Measurements from ENCODE around the gene TRAPPC6A.

Gene TRAPPC6A

GRCh38 chr19:45169602-45170001 lies 8.4 kb downstream of the TRAPPC6A start:
- TF ChIP-seq TCF12 (IDR thresholded peaks at IDR 0.05; ENCODE audit: low read depth), result no peak
- TF ChIP-seq ZBTB7A (IDR thresholded peaks at IDR 0.05; ENCODE audit: low read depth), result no peak

- TF ChIP-seq TCF12 (IDR thresholded peaks at IDR 0.05; ENCODE audit: low read depth) (no peak), ZBTB7A (IDR thresholded peaks at IDR 0.05; ENCODE audit: low read depth) (no peak), YY1 (IDR thresholded peaks at IDR 0.05; ENCODE audit: low read depth) (no peak), CEBPB (IDR thresholded peaks at IDR 0.05) (no peak), CREB1 (IDR thresholded peaks at IDR 0.05; ENCODE audit: low read depth) (no peak), EP300 (IDR thresholded peaks at IDR 0.05; ENCODE audit: borderline replicate concordance) (no peak), MAX (IDR thresholded peaks at IDR 0.05) (no peak), TAF1 (IDR thresholded peaks at IDR 0.05; ENCODE audit: low read depth) (no peak), EGR1 (IDR thresholded peaks at IDR 0.05) (no peak)
Measured at GRCh38 chr19:45168767-45169351, 9.2 kb downstream of the TRAPPC6A start.

GRCh38 chr19:45166723-45167252 lies 11.2 kb downstream of the TRAPPC6A start:
- TF ChIP-seq MAX (IDR thresholded peaks at IDR 0.05) (no peak), CREB1 (IDR thresholded peaks at IDR 0.05; ENCODE audit: low read depth) (no peak), FOXM1 (IDR thresholded peaks at IDR 0.05; ENCODE audit: borderline replicate concordance, low read depth) (no peak), TCF12 (IDR thresholded peaks at IDR 0.05; ENCODE audit: low read depth) (no peak), REST (IDR thresholded peaks at IDR 0.05; ENCODE audit: low read depth) (no peak), TEAD4 (IDR thresholded peaks at IDR 0.05) (no peak), ZBTB7A (IDR thresholded peaks at IDR 0.05; ENCODE audit: low read depth) (no peak), RAD21 (IDR thresholded peaks at IDR 0.05; ENCODE audit: low read depth) (no peak), EP300 (IDR thresholded peaks at IDR 0.05; ENCODE audit: borderline replicate concordance) (no peak)

- no peak for TF ChIP-seq TAF1 (IDR thresholded peaks at IDR 0.05; ENCODE audit: low read depth)
- no peak for TF ChIP-seq TEAD4 (IDR thresholded peaks at IDR 0.05)
- TF ChIP-seq RAD21 (IDR thresholded peaks at IDR 0.05; ENCODE audit: low read depth), result 0 out of 2 replicates have a peak, but pooled peaks have one; percentile 2
- TF ChIP-seq CEBPB (IDR thresholded peaks at IDR 0.05), result no peak
- no peak for TF ChIP-seq USF1 (IDR thresholded peaks at IDR 0.05)
- TF ChIP-seq TCF12 (IDR thresholded peaks at IDR 0.05; ENCODE audit: low read depth), result no peak
- no peak for TF ChIP-seq EGR1 (IDR thresholded peaks at IDR 0.05)
- TF ChIP-seq YY1 (IDR thresholded peaks at IDR 0.05; ENCODE audit: low read depth), result no peak
- no peak for TF ChIP-seq FOXM1 (IDR thresholded peaks at IDR 0.05; ENCODE audit: borderline replicate concordance, low read depth)
- no peak for TF ChIP-seq CREB1 (IDR thresholded peaks at IDR 0.05; ENCODE audit: low read depth)
- TF ChIP-seq NFIC (IDR thresholded peaks at IDR 0.05), result no peak
- TF ChIP-seq REST (IDR thresholded peaks at IDR 0.05; ENCODE audit: low read depth), result no peak
- no peak for TF ChIP-seq ZBTB7A (IDR thresholded peaks at IDR 0.05; ENCODE audit: low read depth)
- peak; percentile 40; the same call in 1 of the 2 replicates for TF ChIP-seq MAX (IDR thresholded peaks at IDR 0.05)
Measured at GRCh38 chr19:45164577-45165335, 13.3 kb downstream of the TRAPPC6A start.

- no peak for TF ChIP-seq ZBTB7A (IDR thresholded peaks at IDR 0.05; ENCODE audit: low read depth)
- no peak for TF ChIP-seq RAD21 (IDR thresholded peaks at IDR 0.05; ENCODE audit: low read depth)
- TF ChIP-seq EGR1 (IDR thresholded peaks at IDR 0.05), result no peak
- no peak for TF ChIP-seq TEAD4 (IDR thresholded peaks at IDR 0.05)
- TF ChIP-seq YY1 (IDR thresholded peaks at IDR 0.05; ENCODE audit: low read depth), result no peak
- TF ChIP-seq NFIC (IDR thresholded peaks at IDR 0.05), result no peak
Measured at GRCh38 chr19:45163751-45164460, 14.1 kb downstream of the TRAPPC6A start.
